K562 (cell line): ENCODE results near the gene MAN1A1. TPM values are rescaled to one million over a fixed set of nuclear protein-coding genes. Genes with fewer than 3 reads are reported as not detected.
A peak's percentile ranks its signal among the peaks of the same experiment; 100 is the strongest.

Experiments used
- ARID1B ChIP-seq: fragments of 450-650 bp; IDR thresholded peaks from 2 replicates; pipeline ENCODE4 v1.6.1; 2016; ENCODE audit warnings: antibody characterized with exemption, mild to moderate bottlenecking, inconsistent platforms
- CBFA2T2 ChIP-seq: fragments of 450-650 bp; conservative IDR thresholded peaks from 2 replicates; pipeline ENCODE4 v1.6.1; 2017; ENCODE audit warnings: mild to moderate bottlenecking
- FOS ChIP-seq: IDR thresholded peaks from 3 replicates; pipeline ENCODE4 v1.6.1; 2011; ENCODE audit not compliant: insufficient read length; ENCODE audit errors: extremely low read depth
- HDAC1 ChIP-seq, 2 experiments: fragments of 450-650 bp; IDR thresholded peaks; 2 replicates each; pipeline ENCODE4 v1.6.1; 2016 to 2017; ENCODE audit warnings: inconsistent platforms in 1 of 2, mild to moderate bottlenecking in 1 of 2, moderate library complexity in 1 of 2
- MEF2D ChIP-seq: conservative IDR thresholded peaks from 2 replicates; pipeline ENCODE4 v1.6.1; 2016; ENCODE audit warnings: low read depth, missing genetic modification characterization, missing compliant biosample characterization
- PML ChIP-seq: IDR thresholded peaks from 2 replicates; pipeline ENCODE4 v1.6.1; 2012; ENCODE audit warnings: low read length, inconsistent platforms
- RBM22 ChIP-seq: fragments of 200-400 bp; formaldehyde crosslinking; IDR thresholded peaks from 2 replicates; pipeline ENCODE4 v1.6.1; 2018; ENCODE audit warnings: low read length, low read depth; ENCODE audit not compliant: poor library complexity, severe bottlenecking
- SMARCA4 ChIP-seq: fragments of 450-650 bp; IDR thresholded peaks from 2 replicates; pipeline ENCODE4 v1.6.1; 2016
- SMARCE1 ChIP-seq: fragments of 450-650 bp; IDR thresholded peaks from 2 replicates; pipeline ENCODE4 v1.7.1; 2016; ENCODE audit warnings: mild to moderate bottlenecking
- SRSF7 ChIP-seq: fragments of 200-400 bp; formaldehyde crosslinking; optimal IDR thresholded peaks from 2 replicates; pipeline ENCODE3; 2017; ENCODE audit warnings: mild to moderate bottlenecking, low read depth, low read length
- TAL1 ChIP-seq: fragments of 450-650 bp; IDR thresholded peaks from 2 replicates; pipeline ENCODE4 v1.6.1; 2016; ENCODE audit warnings: mild to moderate bottlenecking
- XRCC4 ChIP-seq: IDR thresholded peaks from one replicate; pipeline ENCODE4 v1.6.1; 2011; ENCODE audit not compliant: insufficient read depth, insufficient read length; ENCODE audit errors: extremely low read depth
- ZBTB1 ChIP-seq: sonication (generic); formaldehyde crosslinking; IDR thresholded peaks from 2 replicates; pipeline ENCODE4 v1.8.1; 2023; ENCODE audit warnings: missing genetic modification reagents, low read depth, mild to moderate bottlenecking, borderline replicate concordance
- ZKSCAN1 ChIP-seq: fragments of 150-350 bp; IDR thresholded peaks from 2 replicates; pipeline ENCODE4 v1.6.1; 2016; ENCODE audit warnings: low read depth, low read length
- ZNF212 ChIP-seq: fragments of 450-650 bp; formaldehyde crosslinking; IDR thresholded peaks from 2 replicates; pipeline ENCODE4 v1.4.0; 2020; ENCODE audit warnings: mild to moderate bottlenecking
- ZNF436 ChIP-seq: fragments of 250-450, 450-650 bp; sonication (Bioruptor Pico); formaldehyde crosslinking; IDR thresholded peaks from 2 replicates; pipeline ENCODE4 v1.7.0; 2020; ENCODE audit warnings: mild to moderate bottlenecking
- polyA plus RNA-seq, 8 experiments: library from polyadenylated mRNA; depleted of rRNA in 4 of 8; stranded (reverse) in 5 of 8; unstranded in 3 of 8; fragments of >200 nt; fragmentation: Nextera tagmentation in 2 of 8; fragmentation: Illumina TruSeq in 1 of 8; extraction: Ambion mirVana in 2 of 8; extraction: Trizol in 1 of 8; gene quantifications; 2 replicates each; pipeline versions ENCODE4 v1.2.1 to v1.2.3, GENCODE V29; 2011 to 2014; ENCODE audit warnings: inconsistent platforms in 1 of 8, missing spikeins in 1 of 8
- total RNA-seq, 7 experiments: library from RNA; depleted of rRNA in 6 of 7; stranded (reverse); fragments of >200 nt in 6 of 7; fragmentation: Illumina TruSeq in 2 of 7; extraction: Trizol in 2 of 7; gene quantifications; 2 replicates each; pipeline versions ENCODE4 v1.2.1 to v1.2.3, GENCODE V29; 2011 to 2021; ENCODE audit warnings: low replicate concordance in 1 of 7
- TF ChIP-seq, protein P1 (sequence below): sonication (generic); formaldehyde crosslinking; IDR thresholded peaks from 2 replicates; pipeline ENCODE4 v1.5.0; 2020; ENCODE audit warnings: missing genetic modification reagents
- TF ChIP-seq, protein P2 (sequence below): fragments of 450-650 bp; formaldehyde crosslinking; IDR thresholded peaks from 2 replicates; pipeline ENCODE4 v1.4.0; 2020; ENCODE audit warnings: mild to moderate bottlenecking, mixed read lengths
- TF ChIP-seq, protein P3 (sequence below): sonication (generic); formaldehyde crosslinking; IDR thresholded peaks from 2 replicates; pipeline ENCODE4 v1.8.0; 2022; ENCODE audit warnings: missing genetic modification reagents, mild to moderate bottlenecking, moderate library complexity, borderline replicate concordance

The MAN1A1 gene
- total and polyA plus RNA-seq, 9 of the 15 experiments (the other 6 are each of a cell fraction or from before 2014, with no cell fraction given), result 24.5 to 78.4 (median 59.7) TPM

DNA sequence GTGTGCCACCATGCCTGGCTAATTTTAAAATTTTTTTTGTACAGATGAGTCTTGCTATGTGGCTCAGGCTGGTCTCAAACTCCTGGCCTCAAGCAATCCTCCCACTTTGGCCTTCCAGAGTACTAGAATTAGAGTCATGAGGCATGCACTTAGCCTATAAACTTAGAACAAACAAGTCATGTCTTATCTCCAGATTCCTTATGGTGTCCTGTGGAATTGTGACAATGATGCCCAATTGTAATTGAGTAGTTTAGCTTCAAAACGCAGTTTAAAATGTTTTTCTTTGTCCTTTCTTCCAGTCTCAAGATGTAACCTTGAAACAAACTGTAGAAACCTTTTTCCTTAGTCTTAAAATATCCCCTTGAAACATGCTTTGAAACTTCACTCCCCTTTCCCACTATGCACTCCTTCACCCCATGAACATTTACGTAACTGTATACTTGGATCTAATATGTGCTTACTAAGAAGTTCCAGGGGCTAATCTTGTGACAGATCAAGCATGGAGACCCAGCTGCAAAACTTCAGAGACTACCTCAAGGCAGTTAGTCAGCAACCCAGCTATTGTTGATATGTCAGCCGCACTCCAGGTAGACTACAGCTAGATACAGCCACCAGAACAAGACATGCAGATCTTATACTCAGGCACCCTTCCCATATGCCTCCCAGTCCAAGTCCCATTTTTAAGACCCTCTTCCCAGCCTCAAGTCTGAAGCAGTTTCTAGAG, 46.2 kb downstream of the MAN1A1 start (continued):
- TF ChIP-seq RBM22 (no peak), PML (peak; percentile 28; the same call in 1 of the 2 replicates), XRCC4 (no peak), HDAC1 (IDR thresholded peaks at IDR 0.05) (0 out of 4 replicates have a peak, but pooled peaks of 1 of the 2 experiments have one; percentile 17), ZBTB1 (CRISPR knock-in tag) (0 out of 2 replicates have a peak, but pooled peaks have one; percentile 50), MEF2D (tag) (0 out of 2 replicates have a peak, but pooled peaks have one; percentile 17), FOS (no peak), ZNF436 (CRISPR knock-in tag) (no peak), ZNF212 (CRISPR knock-in tag) (no peak), SMARCE1 (0 out of 2 replicates have a peak, but pooled peaks have one; percentile 28), SMARCA4 (peak; percentile 38; the same call in 1 of the 2 replicates), SRSF7 (no peak), ZKSCAN1 (no peak), ARID1B (peak; percentile 78), CBFA2T2 (peak; percentile 34; the same call in 1 of the 2 replicates), TAL1 (peak; percentile 56)
- TF ChIP-seq, protein P1, sequence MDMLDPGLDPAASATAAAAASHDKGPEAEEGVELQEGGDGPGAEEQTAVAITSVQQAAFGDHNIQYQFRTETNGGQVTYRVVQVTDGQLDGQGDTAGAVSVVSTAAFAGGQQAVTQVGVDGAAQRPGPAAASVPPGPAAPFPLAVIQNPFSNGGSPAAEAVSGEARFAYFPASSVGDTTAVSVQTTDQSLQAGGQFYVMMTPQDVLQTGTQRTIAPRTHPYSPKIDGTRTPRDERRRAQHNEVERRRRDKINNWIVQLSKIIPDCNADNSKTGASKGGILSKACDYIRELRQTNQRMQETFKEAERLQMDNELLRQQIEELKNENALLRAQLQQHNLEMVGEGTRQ (CRISPR knock-in tag), result no peak
- TF ChIP-seq, protein P2, sequence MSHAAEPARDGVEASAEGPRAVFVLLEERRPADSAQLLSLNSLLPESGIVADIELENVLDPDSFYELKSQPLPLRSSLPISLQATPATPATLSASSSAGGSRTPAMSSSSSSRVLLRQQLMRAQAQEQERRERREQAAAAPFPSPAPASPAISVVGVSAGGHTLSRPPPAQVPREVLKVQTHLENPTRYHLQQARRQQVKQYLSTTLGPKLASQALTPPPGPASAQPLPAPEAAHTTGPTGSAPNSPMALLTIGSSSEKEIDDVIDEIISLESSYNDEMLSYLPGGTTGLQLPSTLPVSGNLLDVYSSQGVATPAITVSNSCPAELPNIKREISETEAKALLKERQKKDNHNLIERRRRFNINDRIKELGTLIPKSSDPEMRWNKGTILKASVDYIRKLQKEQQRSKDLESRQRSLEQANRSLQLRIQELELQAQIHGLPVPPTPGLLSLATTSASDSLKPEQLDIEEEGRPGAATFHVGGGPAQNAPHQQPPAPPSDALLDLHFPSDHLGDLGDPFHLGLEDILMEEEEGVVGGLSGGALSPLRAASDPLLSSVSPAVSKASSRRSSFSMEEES, result no peak
- TF ChIP-seq, protein P3, sequence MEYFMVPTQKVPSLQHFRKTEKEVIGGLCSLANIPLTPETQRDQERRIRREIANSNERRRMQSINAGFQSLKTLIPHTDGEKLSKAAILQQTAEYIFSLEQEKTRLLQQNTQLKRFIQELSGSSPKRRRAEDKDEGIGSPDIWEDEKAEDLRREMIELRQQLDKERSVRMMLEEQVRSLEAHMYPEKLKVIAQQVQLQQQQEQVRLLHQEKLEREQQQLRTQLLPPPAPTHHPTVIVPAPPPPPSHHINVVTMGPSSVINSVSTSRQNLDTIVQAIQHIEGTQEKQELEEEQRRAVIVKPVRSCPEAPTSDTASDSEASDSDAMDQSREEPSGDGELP (CRISPR knock-in tag), result peak; percentile 39; the same call in 1 of the 2 replicates
- TF ChIP-seq, all 486 proteins: peak for 36
